Measurements from ENCODE around the gene CACNA1B. TPM values are rescaled to one million over a fixed set of nuclear protein-coding genes. Genes with fewer than 3 reads are reported as not detected.
"Not testable (repeated sequence)": the region's sequence is repeated elsewhere in the genome, so short reads cannot be mapped to it uniquely, and the experiment has no call there.

The CACNA1B gene
- total and polyA plus RNA-seq, 2 of the 13 experiments (the other 11 are each of a cell fraction or from before 2014, with no cell fraction given), result under 0.01 to 0.04 TPM

DNA sequence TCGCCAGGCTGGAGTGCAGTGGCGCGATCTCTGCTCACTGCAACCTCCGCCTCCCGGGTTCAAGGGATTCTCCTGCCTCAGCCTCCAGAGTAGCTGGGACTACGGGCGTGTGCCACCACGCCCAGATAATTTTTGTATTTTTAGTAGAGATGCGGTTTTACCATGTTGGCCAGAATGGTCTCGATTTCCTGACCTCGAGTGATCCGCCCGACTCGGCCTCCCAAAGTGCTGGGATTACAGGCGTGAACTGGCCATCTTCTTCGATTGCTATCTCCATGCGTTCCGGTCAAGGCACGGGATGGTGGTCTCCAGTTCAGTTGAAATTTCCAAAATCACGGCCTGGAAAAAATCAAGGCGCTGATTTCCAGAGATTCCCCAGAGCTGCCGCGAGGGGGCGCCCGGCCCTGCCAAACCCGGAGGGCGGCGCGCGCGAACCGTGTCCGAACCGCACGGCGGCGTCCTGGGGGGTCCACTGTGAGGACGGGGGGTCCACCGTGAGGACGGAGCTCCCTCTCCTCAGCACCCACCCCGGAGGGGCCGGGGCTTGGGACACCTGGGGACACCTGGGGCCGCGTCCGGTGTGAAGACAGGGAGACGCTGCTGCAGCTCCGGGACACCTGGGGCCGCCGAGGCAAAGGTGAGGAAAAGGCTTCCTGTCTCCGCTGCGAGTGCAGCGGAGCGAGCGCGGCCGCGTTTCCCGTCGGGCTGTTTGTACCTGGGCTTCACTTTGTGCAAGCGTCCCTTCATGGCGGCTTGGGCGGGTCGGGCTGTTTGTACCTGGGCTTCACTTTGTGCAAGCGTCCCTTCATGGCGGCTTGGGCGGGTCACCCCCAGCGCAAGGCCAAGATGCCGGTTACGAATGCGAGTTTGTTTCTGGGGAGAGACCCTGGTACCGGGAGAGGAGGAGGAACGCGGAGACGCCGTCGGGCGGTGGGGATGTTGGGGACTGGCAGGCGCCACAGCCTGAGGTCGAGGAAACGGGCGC is 272.4 kb downstream of the CACNA1B start (continued):
- TF ChIP-seq ZNF629 (CRISPR knock-in tag; conservative IDR thresholded peaks at IDR 0.05), result peak; percentile 15; the same call in 1 of the 2 replicates
- TF ChIP-seq ZSCAN20 (CRISPR knock-in tag; IDR thresholded peaks at IDR 0.05; ENCODE audit: borderline replicate concordance), result peak; percentile 90; the same call in 1 of the 2 replicates
- TF ChIP-seq ZNF740 (CRISPR knock-in tag; IDR thresholded peaks at IDR 0.05), result peak; percentile 59; the same call in 1 of the 2 replicates
- 0 out of 2 replicates have a peak, but pooled peaks have one; percentile 23 for TF ChIP-seq ZNF350 (CRISPR knock-in tag; IDR thresholded peaks at IDR 0.05; ENCODE audit: borderline replicate concordance, low read depth)
- peak; percentile 62; the same call in 1 of the 2 replicates for TF ChIP-seq MTF1 (CRISPR knock-in tag; IDR thresholded peaks at IDR 0.05)
- 0 out of 2 replicates have a peak, but pooled peaks have one; percentile 22 for TF ChIP-seq YEATS2 (CRISPR knock-in tag; IDR thresholded peaks at IDR 0.05; ENCODE audit: borderline replicate concordance)
- peak; percentile 94 for TF ChIP-seq ZNF777 (CRISPR knock-in tag; IDR thresholded peaks at IDR 0.05)
- TF ChIP-seq MYC (CRISPR knock-in tag; IDR thresholded peaks at IDR 0.05; ENCODE audit: borderline replicate concordance), result 0 out of 2 replicates have a peak, but pooled peaks have one; percentile 39
- 0 out of 2 replicates have a peak, but pooled peaks have one; percentile 25 for TF ChIP-seq ZNF264 (CRISPR knock-in tag; IDR thresholded peaks at IDR 0.05)
- peak; percentile 59 for TF ChIP-seq ZEB1 (IDR thresholded peaks at IDR 0.05; ENCODE audit: insufficient replicate concordance, low read depth)
- peak; percentile 57 for TF ChIP-seq ZNF687 (CRISPR knock-in tag; IDR thresholded peaks at IDR 0.05)
- peak; percentile 89 for TF ChIP-seq PATZ1 (CRISPR knock-in tag; IDR thresholded peaks at IDR 0.05)
- TF ChIP-seq RAD21 (CRISPR knock-in tag; IDR thresholded peaks at IDR 0.05), result peak; percentile 72
- 0 out of 2 replicates have a peak, but pooled peaks have one; percentile 38 for TF ChIP-seq ZNF44 (CRISPR knock-in tag; IDR thresholded peaks at IDR 0.05)
- TF ChIP-seq KDM5B (CRISPR knock-in tag; IDR thresholded peaks at IDR 0.05; ENCODE audit: borderline replicate concordance), result peak; percentile 20; the same call in 1 of the 2 replicates
- TF ChIP-seq ZNF574 (CRISPR knock-in tag; IDR thresholded peaks at IDR 0.05), result peak; percentile 56; the same call in 1 of the 2 replicates
- peak; percentile 53 for TF ChIP-seq STAG1 (CRISPR knock-in tag; IDR thresholded peaks at IDR 0.05)
- TF ChIP-seq SOX6 (IDR thresholded peaks at IDR 0.05), result not testable (repeated sequence)
- TF ChIP-seq SOX6 (CRISPR knock-in tag; IDR thresholded peaks at IDR 0.05), result peak; percentile 12; the same call in 1 of the 2 replicates

Data from HepG2 (cell line).